Measurements from ENCODE around the gene WNT7B. TPM values are rescaled to one million over a fixed set of nuclear protein-coding genes. Genes with fewer than 3 reads are reported as not detected.
A peak's percentile ranks its signal among the peaks of the same experiment; 100 is the strongest.

Gene WNT7B
- polyA plus RNA-seq, 1 experiment: not detected

DNA sequence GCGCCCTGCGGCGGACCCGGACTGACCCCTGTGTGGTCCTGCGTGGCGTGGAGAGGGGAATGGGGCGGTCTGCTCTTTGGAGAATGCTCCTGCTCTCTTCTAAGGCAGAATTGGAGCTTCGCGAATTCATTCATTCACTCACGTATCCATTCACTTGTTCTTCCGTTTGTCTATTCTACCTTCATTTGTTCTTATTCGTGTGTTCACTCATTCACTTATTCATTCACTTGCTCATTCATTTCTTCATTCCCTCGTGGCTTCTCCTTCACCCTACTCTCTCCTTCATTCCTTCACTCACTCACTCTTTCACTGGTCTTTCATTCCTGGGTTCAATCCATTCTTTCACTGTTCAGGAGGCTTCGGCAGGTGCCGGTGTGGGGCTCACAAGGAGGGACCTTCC lies 69.6 kb downstream of the WNT7B start:
- TF ChIP-seq, protein P1, sequence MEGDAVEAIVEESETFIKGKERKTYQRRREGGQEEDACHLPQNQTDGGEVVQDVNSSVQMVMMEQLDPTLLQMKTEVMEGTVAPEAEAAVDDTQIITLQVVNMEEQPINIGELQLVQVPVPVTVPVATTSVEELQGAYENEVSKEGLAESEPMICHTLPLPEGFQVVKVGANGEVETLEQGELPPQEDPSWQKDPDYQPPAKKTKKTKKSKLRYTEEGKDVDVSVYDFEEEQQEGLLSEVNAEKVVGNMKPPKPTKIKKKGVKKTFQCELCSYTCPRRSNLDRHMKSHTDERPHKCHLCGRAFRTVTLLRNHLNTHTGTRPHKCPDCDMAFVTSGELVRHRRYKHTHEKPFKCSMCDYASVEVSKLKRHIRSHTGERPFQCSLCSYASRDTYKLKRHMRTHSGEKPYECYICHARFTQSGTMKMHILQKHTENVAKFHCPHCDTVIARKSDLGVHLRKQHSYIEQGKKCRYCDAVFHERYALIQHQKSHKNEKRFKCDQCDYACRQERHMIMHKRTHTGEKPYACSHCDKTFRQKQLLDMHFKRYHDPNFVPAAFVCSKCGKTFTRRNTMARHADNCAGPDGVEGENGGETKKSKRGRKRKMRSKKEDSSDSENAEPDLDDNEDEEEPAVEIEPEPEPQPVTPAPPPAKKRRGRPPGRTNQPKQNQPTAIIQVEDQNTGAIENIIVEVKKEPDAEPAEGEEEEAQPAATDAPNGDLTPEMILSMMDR (IDR thresholded peaks at IDR 0.05; ENCODE audit: insufficient read depth, low read depth, low read length): no peak
- H3K36me3 ChIP-seq (ENCODE audit: control insufficient read depth, insufficient read depth, low read length): no peaks in the 10 kb centered on the region
- ChIA-PET CTCF (no interaction called here), POLR2A (no interaction called here)
- H3K27me3 ChIP-seq (ENCODE audit: control insufficient read depth, insufficient read depth, low read length): peaks cover 9% of the 10 kb centered on the region
- no peak overlapping the region for H3K4me3 ChIP-seq (ENCODE audit: low read depth, low read length)
- no peak for DNase-seq (ENCODE audit: low read depth)

DNA sequence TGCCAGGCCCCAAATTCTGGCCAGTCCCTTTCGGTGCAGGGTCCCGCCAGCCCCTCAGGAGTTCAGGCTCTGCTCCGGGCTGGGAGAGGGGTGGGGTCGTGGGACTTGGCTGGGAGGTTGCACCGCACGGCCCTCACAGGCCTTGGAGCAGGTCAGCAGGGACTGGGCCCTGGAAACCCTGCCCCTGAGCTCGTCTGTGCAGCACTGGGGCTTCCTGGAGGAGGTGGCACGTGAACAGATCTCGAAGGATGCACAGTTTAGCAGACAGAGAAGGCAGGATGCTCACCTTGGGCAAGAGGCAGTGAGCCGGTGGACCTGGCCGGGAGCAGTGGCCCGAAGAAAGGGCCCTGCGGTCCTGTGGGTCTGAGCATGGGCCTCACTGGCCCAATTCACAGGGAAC lies 70.0 kb downstream of the WNT7B start:
- H3K4me3 ChIP-seq (ENCODE audit: low read depth, low read length): no peak overlapping the region
- ChIA-PET POLR2A (interaction anchor here (0.6 kb wide), 1 partner anchor 230 kb away, joined by 12 read pairs; no protein-coding TSS in a partner anchor), CTCF (no interaction called here)
- TF ChIP-seq, protein P1 (IDR thresholded peaks at IDR 0.05; ENCODE audit: insufficient read depth, low read depth, low read length): no peak
- peaks cover 9% of the 10 kb centered on the region for H3K27me3 ChIP-seq (ENCODE audit: control insufficient read depth, insufficient read depth, low read length)
- no peaks in the 10 kb centered on the region for H3K36me3 ChIP-seq (ENCODE audit: control insufficient read depth, insufficient read depth, low read length)
- DNase-seq (ENCODE audit: low read depth): no peak

DNA sequence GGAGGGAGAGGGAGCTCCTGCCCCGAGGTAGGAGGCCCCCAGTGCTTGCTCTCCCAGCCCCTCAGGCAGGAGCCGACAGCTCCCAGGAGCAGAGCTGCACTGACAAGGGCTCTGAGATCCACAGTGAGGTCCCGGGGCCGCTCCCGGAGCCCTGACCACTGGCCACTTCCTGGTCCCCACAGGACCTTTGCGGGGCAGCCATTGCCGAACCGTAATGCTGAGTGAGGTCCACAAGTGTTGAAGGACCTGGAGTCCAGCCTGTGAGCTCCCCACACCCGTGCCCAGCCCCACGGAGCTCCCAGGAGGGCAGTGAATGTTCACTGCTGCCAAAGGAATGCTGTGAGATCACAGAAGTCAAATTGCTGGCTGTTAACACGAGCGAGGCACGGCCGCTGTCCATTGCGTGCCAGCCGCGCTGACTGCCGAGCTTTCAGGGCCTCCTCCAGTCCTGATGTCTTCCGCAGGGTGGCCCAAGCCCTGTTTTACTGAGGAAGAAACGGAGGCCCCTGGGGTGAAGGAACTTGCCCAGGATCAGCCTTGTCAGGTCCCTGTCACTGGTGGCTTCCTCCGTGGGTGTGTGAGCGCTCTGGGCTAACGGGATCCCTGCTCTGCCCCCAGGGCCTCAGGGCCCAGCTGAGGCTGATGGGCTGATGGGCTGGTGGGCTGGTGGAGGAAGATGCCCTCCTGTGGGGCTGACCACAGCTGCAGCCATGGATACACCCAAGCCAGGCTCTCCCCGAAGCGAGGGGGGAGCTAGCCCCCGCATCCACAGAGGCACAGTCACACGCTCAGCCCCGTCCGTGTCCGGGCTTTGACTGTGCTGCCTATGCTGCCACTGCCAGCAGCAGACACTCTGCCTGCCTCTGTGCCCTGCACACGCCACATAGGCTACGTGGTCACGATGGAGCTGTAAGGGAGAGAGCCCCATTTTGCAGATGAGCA lies 70.8 kb downstream of the WNT7B start:
- peaks cover 9% of the 10 kb centered on the region for H3K27me3 ChIP-seq (ENCODE audit: control insufficient read depth, insufficient read depth, low read length)
- no peak overlapping the region for H3K4me3 ChIP-seq (ENCODE audit: low read depth, low read length)
- DNase-seq (ENCODE audit: low read depth): peak; percentile 21
- ChIA-PET CTCF (interaction anchor here (0.6 to 1.7 kb wide), 6 partner anchors 9 to 502 kb away, joined by 3 to 5 read pairs (median 3); no protein-coding TSS in a partner anchor), POLR2A (interaction anchor here (0.6 kb wide), 1 partner anchor 229 kb away, joined by 12 read pairs; no protein-coding TSS in a partner anchor)
- H3K36me3 ChIP-seq (ENCODE audit: control insufficient read depth, insufficient read depth, low read length): no peaks in the 10 kb centered on the region
- TF ChIP-seq, protein P1 (IDR thresholded peaks at IDR 0.05; ENCODE audit: insufficient read depth, low read depth, low read length): 0 out of 2 replicates have a peak, but pooled peaks have one; percentile 27

DNA sequence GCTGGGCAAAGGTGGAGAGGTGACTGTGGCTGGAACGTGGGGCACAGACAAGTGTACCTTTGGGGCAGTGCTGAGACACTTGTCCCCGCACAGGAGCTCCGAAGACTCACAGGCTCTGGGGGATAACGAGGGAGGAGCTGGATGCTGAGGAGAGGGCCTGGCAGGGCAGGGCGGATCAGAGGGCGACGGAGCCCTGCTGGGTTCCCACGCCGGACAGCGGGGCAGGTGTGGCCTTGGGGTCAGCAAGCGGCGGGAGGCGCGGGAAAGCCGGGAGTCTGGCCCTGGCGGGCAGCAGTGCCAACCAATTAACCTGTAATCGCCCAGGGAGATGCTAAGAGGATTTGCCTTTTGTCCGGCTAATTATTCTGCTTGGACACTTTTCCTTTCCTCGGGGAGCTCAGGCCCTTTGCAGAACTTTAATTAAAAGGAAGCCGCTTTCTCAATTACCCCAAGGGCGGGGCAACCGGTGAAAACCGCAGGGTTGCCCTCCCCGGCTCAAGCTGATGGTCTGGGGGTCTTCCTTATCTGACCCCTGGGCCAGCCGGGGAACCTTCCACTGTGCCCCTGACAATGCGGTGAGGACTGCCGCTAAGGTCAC lies 71.5 kb downstream of the WNT7B start:
- no peaks in the 10 kb centered on the region for H3K36me3 ChIP-seq (ENCODE audit: control insufficient read depth, insufficient read depth, low read length)
- no peak for DNase-seq (ENCODE audit: low read depth)
- POLR2A ChIA-PET: no interaction called here
- CTCF ChIA-PET: interaction anchor here (0.8 to 1.7 kb wide), 5 partner anchors 10 to 327 kb away, joined by 3 to 5 read pairs (median 3); no protein-coding TSS in a partner anchor
- TF ChIP-seq, protein P1 (IDR thresholded peaks at IDR 0.05; ENCODE audit: insufficient read depth, low read depth, low read length): no peak
- H3K27me3 ChIP-seq (ENCODE audit: control insufficient read depth, insufficient read depth, low read length): peaks cover 12% of the 10 kb centered on the region
- no peak overlapping the region for H3K4me3 ChIP-seq (ENCODE audit: low read depth, low read length)

DNA sequence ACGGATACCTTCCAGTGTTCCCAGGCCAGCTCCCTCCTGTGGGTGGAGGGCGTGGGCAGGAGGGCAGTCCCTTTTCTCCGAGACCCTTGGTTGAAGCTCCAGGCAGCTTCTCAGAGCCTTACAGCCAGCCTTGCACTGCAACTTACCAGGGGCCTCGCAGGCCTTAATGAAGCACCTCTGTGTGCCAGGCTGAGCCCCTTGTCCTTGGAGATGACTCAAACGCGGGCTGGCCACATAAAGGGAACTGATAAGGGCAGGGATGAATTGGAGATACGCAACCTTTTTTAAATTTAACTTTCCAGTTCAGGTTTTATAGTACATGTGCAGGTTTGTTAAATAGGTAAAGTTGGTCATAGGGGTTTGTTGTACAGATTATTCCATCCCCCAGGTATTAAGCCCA lies 72.7 kb downstream of the WNT7B start:
- TF ChIP-seq, protein P1 (IDR thresholded peaks at IDR 0.05; ENCODE audit: insufficient read depth, low read depth, low read length): no peak
- no peak for DNase-seq (ENCODE audit: low read depth)
- peaks cover 13% of the 10 kb centered on the region for H3K27me3 ChIP-seq (ENCODE audit: control insufficient read depth, insufficient read depth, low read length)
- no peaks in the 10 kb centered on the region for H3K36me3 ChIP-seq (ENCODE audit: control insufficient read depth, insufficient read depth, low read length)
- POLR2A ChIA-PET: no interaction called here
- CTCF ChIA-PET: interaction anchor here (1.6 kb wide), 1 partner anchor 10 kb away, joined by 4 read pairs; no protein-coding TSS in a partner anchor
- no peak overlapping the region for H3K4me3 ChIP-seq (ENCODE audit: low read depth, low read length)
